Natural killer cell (primary cell): Measurements from ENCODE around the gene MARCHF10. TPM values are rescaled to one million over a fixed set of nuclear protein-coding genes. Genes with fewer than 3 reads are reported as not detected.

Experiments used
- ATAC-seq, 3 donors: fragments of 150-1000 bp in 2 of 3; fragments of 200-7000 bp in 1 of 3; cut with Tn5 transposase; 1 replicate in 1 of 3; 2 replicates in 2 of 3; pipeline ENCODE4 v1.10.0; 2021; ENCODE audit warnings: mild to moderate bottlenecking in 2 of 3, moderate library complexity in 2 of 3
- DNase-seq, 2 donors: peaks; one replicate each; pipeline versions ENCODE4 v3.0.0 to v3.0.0-alpha.2; 2013 to 2021; ENCODE audit warnings: mixed read lengths in 1 of 2
- H3K27ac ChIP-seq: one replicate; pipeline ENCODE4 v1.5.1; 2013; ENCODE audit warnings: mild to moderate bottlenecking, low read length
- H3K27me3 ChIP-seq: one replicate; pipeline ENCODE4 v1.6.1; 2013; ENCODE audit warnings: low read length; ENCODE audit not compliant: control insufficient read depth, insufficient read depth
- H3K36me3 ChIP-seq: one replicate; pipeline ENCODE4 v1.6.1; 2013; ENCODE audit warnings: low read length; ENCODE audit not compliant: control insufficient read depth, insufficient read depth
- H3K4me1 ChIP-seq: one replicate; pipeline ENCODE4 v1.6.1; 2013; ENCODE audit warnings: low read length; ENCODE audit not compliant: control insufficient read depth, insufficient read depth
- H3K4me3 ChIP-seq: one replicate; pipeline ENCODE4 v1.5.1; 2013; ENCODE audit warnings: low read length
- H3K9me3 ChIP-seq: one replicate; pipeline ENCODE4 v1.6.1; 2013; ENCODE audit warnings: low read length; ENCODE audit not compliant: control insufficient read depth, insufficient read depth
- H3K27ac Mint-ChIP-seq, 2 donors: one replicate each; pipeline ENCODE4 v1.8.0; 2022; ENCODE audit warnings: mild to moderate bottlenecking in 2 of 2, mixed read lengths in 2 of 2, moderate library complexity in 1 of 2
- H3K27me3 Mint-ChIP-seq, 2 donors: one replicate each; pipeline ENCODE4 v1.8.0; 2022; ENCODE audit warnings: low read depth in 2 of 2, mixed read lengths in 2 of 2
- H3K36me3 Mint-ChIP-seq: one replicate; pipeline ENCODE4 v1.8.0; 2022; ENCODE audit warnings: mixed read lengths
- H3K4me1 Mint-ChIP-seq, 2 donors: one replicate each; pipeline ENCODE4 v1.8.0; 2022; ENCODE audit warnings: mixed read lengths in 2 of 2
- H3K4me3 Mint-ChIP-seq: one replicate; pipeline ENCODE4 v1.8.0; 2022; ENCODE audit warnings: mild to moderate bottlenecking, moderate library complexity, mixed read lengths
- H3K9me3 Mint-ChIP-seq, 2 donors: one replicate each; pipeline ENCODE4 v1.8.0; 2022; ENCODE audit warnings: mixed read lengths in 2 of 2
- CTCF ChIP-seq: fragments of 200-600 bp; IDR thresholded peaks from one replicate; pipeline ENCODE4 v1.8.0; 2022; ENCODE audit warnings: antibody characterized with exemption
- WGBS: methylation state at CpG from one replicate; pipeline ENCODE4 v1.1.7; 2013; ENCODE audit warnings: missing lambda C conversion rate; ENCODE audit not compliant: insufficient coverage; 5-methylcytosine and 5-hydroxymethylcytosine counted together
- intact Hi-C: fragments of 100-400 bp; cut with micrococcal nuclease; formaldehyde crosslinking; loops from one replicate; pipeline ENCODE4 v1.14.2; 2022
- total RNA-seq, 4 donors: library from RNA; stranded (reverse); fragments of 120-200 nt in 1 of 4; gene quantifications; one replicate each; pipeline versions ENCODE4 v1.2.3 to v1.2.4, GENCODE V29; 2013 to 2022

MARCHF10 gene
- total RNA-seq, 3 donors from 2014 or later (not counting 1 experiment from before 2014, with no cell fraction given) = 0.35 to 1.2 (median 0.40) TPM

- Histone ChIP-seq H3K4me3 (no peak overlapping the region), H3K27ac (no peak overlapping the region), H3K9me3 (peaks cover 3% of the 10 kb centered on the region), H3K36me3 (no peaks in the 10 kb centered on the region), H3K27me3 (no peaks in the 10 kb centered on the region), H3K4me1 (no peaks in the 10 kb centered on the region)
- Mint-ChIP-seq H3K27me3 (peaks cover 11 to 34% of the 10 kb centered on the region in 2 donors), H3K4me3 (no peak overlapping the region), H3K4me1 (peaks cover 0 to 6% of the 10 kb centered on the region in 2 donors), H3K9me3 (peaks cover 2 to 4% of the 10 kb centered on the region in 2 donors), H3K27ac (no peak overlapping the region), H3K36me3 (no peaks in the 10 kb centered on the region)
- no peak for TF ChIP-seq CTCF
- no peak for ATAC-seq
- WGBS = 93% methylated on average over 1 of the region's 2 CpGs
- DNase-seq = no peak
- intact Hi-C loops = no loop called here
These were observed 26.3 kb downstream of the MARCHF10 start for GRCh38 chr17:62781831-62782251.

- H3K27me3 ChIP-seq = no peaks in the 10 kb centered on the region
- ATAC-seq (no peak), DNase-seq (no peak)
- H3K4me1 Mint-ChIP-seq = peaks cover 0 to 6% of the 10 kb centered on the region in 2 donors
- no peaks in the 10 kb centered on the region for H3K4me1 ChIP-seq
- H3K36me3 ChIP-seq = no peaks in the 10 kb centered on the region
- no peak for TF ChIP-seq CTCF
- intact Hi-C loops = no loop called here
- H3K27ac Mint-ChIP-seq = no peak overlapping the region
- H3K4me3 ChIP-seq = no peak overlapping the region
- H3K4me3 Mint-ChIP-seq = no peak overlapping the region
- peaks cover 11 to 34% of the 10 kb centered on the region in 2 donors for H3K27me3 Mint-ChIP-seq
- peaks cover 2 to 4% of the 10 kb centered on the region in 2 donors for H3K9me3 Mint-ChIP-seq
- H3K9me3 ChIP-seq = peaks cover 3% of the 10 kb centered on the region
- WGBS = 86% methylated on average over 3 of the region's 3 CpGs
- H3K36me3 Mint-ChIP-seq = no peaks in the 10 kb centered on the region
- H3K27ac ChIP-seq = no peak overlapping the region
These were observed 26.8 kb downstream of the MARCHF10 start for GRCh38 chr17:62781356-62781755.

- peaks cover 11 to 34% of the 10 kb centered on the region in 2 donors for H3K27me3 Mint-ChIP-seq
- 97% methylated on average over 6 of the region's 6 CpGs for WGBS
- Histone ChIP-seq H3K4me3 (no peak overlapping the region), H3K36me3 (no peaks in the 10 kb centered on the region), H3K27me3 (no peaks in the 10 kb centered on the region), H3K27ac (no peak overlapping the region), H3K4me1 (no peaks in the 10 kb centered on the region), H3K9me3 (peaks cover 3% of the 10 kb centered on the region)
- no peak for ATAC-seq
- peaks cover 2 to 4% of the 10 kb centered on the region in 2 donors for H3K9me3 Mint-ChIP-seq
- intact Hi-C loops = no loop called here
- peaks cover 0 to 6% of the 10 kb centered on the region in 2 donors for H3K4me1 Mint-ChIP-seq
- H3K27ac Mint-ChIP-seq = no peak overlapping the region
- no peak for TF ChIP-seq CTCF
- no peak overlapping the region for H3K4me3 Mint-ChIP-seq
- H3K36me3 Mint-ChIP-seq = no peaks in the 10 kb centered on the region
- no peak for DNase-seq
These were observed 27.2 kb downstream of the MARCHF10 start for GRCh38 chr17:62780951-62781350.

- TF ChIP-seq CTCF = no peak
- Mint-ChIP-seq H3K4me3 (no peak overlapping the region), H3K27ac (no peak overlapping the region), H3K27me3 (peaks cover 11 to 34% of the 10 kb centered on the region in 2 donors), H3K4me1 (peaks cover 0 to under 1% of the 10 kb centered on the region in 2 donors), H3K36me3 (no peaks in the 10 kb centered on the region), H3K9me3 (peaks cover 0 to 4% of the 10 kb centered on the region in 2 donors)
- intact Hi-C loops = no loop called here
- H3K27me3 ChIP-seq = no peaks in the 10 kb centered on the region
- no peak overlapping the region for H3K27ac ChIP-seq
- H3K4me1 ChIP-seq = no peaks in the 10 kb centered on the region
- H3K9me3 ChIP-seq = peaks cover 3% of the 10 kb centered on the region
- DNase-seq (no peak), ATAC-seq (no peak)
- 92% methylated on average over 7 of the region's 7 CpGs for WGBS
- H3K4me3 ChIP-seq = no peak overlapping the region
- no peaks in the 10 kb centered on the region for H3K36me3 ChIP-seq
These were observed 27.8 kb downstream of the MARCHF10 start for GRCh38 chr17:62780269-62780668.
